Activated T-cell treated with anti-CD3 and anti-CD28 coated beads, Interleukin-2, amount 50 U/mL, for 24 hours (primary cell): Measurements from ENCODE around the gene AKIRIN2.
"Not testable (repeated sequence)": the region's sequence is repeated elsewhere in the genome, so short reads cannot be mapped to it uniquely, and the experiment has no call there.

Experiments
- DNase-seq: peaks from one replicate; pipeline ENCODE4 v3.0.0-alpha.2; 2020
- H3K27ac Mint-ChIP-seq: 2 replicates; pipeline ENCODE4 v1.8.0; 2020; ENCODE audit warnings: mild to moderate bottlenecking, mixed read lengths
- H3K27me3 Mint-ChIP-seq: 2 replicates; pipeline ENCODE4 v1.8.0; 2020; ENCODE audit warnings: mixed read lengths
- H3K36me3 Mint-ChIP-seq: 2 replicates; pipeline ENCODE4 v1.8.0; 2020; ENCODE audit warnings: low read depth, mixed read lengths
- H3K4me1 Mint-ChIP-seq: 2 replicates; pipeline ENCODE4 v1.8.0; 2020; ENCODE audit warnings: low read depth, mixed read lengths
- H3K4me3 Mint-ChIP-seq: 2 replicates; pipeline ENCODE4 v1.8.0; 2020; ENCODE audit warnings: mild to moderate bottlenecking, moderate library complexity, mixed read lengths
- H3K9me3 Mint-ChIP-seq: 2 replicates; pipeline ENCODE4 v1.8.0; 2020; ENCODE audit warnings: mixed read lengths

Gene AKIRIN2

DNA sequence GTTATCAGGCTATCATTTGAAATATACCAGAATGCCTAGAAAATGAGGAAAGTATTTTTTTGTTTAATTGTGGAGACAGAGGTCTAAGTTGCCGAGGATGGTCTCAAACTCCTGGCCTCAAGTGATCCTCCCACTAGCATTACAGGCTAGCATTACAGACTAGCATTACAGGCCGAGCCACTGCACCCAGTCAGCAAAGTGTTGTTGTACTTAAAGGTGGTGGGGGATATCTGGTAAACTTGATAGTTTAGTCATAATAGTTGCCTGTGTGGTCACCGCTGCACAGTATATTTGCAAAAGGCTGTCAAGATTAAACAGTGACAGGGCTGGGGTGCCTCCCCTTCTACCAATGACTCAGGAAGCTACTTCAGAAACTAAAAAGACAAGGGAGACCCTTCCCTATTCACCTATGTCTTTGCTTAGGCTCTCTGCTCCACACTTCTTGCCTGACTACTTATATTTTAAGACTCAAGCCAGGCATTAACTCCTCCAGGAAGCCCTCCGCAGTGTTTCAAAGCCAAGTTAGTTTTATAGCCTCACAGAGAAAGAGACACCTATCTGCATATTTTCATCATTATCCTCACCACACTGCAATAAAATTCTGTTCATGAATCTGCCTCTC is 3.1 kb upstream of the AKIRIN2 start:
- Mint-ChIP-seq H3K36me3 (peaks cover 14% of the 10 kb centered on the region), H3K27ac (peak overlapping the region; percentile 72)
- no peak for DNase-seq

GRCh38 chr6:87703039-87703438 is 1.0 kb upstream of the AKIRIN2 start:
- Mint-ChIP-seq H3K27ac (peak overlapping the region; percentile 94), H3K4me1 (peaks cover 46% of the 10 kb centered on the region), H3K36me3 (peaks cover 36% of the 10 kb centered on the region), H3K4me3 (peak overlapping the region; percentile 90)
- not testable (repeated sequence) for H3K27me3 Mint-ChIP-seq, H3K9me3 Mint-ChIP-seq, DNase-seq

More for the DNA sequence above, 3.1 kb upstream of the AKIRIN2 start:
- no peaks in the 10 kb centered on the region for H3K9me3 Mint-ChIP-seq
- H3K4me3 Mint-ChIP-seq, result no peak overlapping the region
- H3K4me1 Mint-ChIP-seq, result peaks cover 32% of the 10 kb centered on the region
- no peaks in the 10 kb centered on the region for H3K27me3 Mint-ChIP-seq

GRCh38 chr6:87702589-87702945 is 534 bp upstream of the AKIRIN2 start:
- peak overlapping the region; percentile 90 for H3K4me3 Mint-ChIP-seq
- peaks cover 51% of the 10 kb centered on the region for H3K4me1 Mint-ChIP-seq
- H3K36me3 Mint-ChIP-seq, result peaks cover 41% of the 10 kb centered on the region
- H3K27ac Mint-ChIP-seq, result peak overlapping the region; percentile 94
- H3K27me3 Mint-ChIP-seq, result no peaks in the 10 kb centered on the region
- no peak for DNase-seq
- no peaks in the 10 kb centered on the region for H3K9me3 Mint-ChIP-seq

- Mint-ChIP-seq H3K4me3 (peak overlapping the region; percentile 90), H3K9me3 (no peaks in the 10 kb centered on the region), H3K4me1 (peaks cover 50% of the 10 kb centered on the region), H3K36me3 (peaks cover 49% of the 10 kb centered on the region), H3K27ac (peak overlapping the region; percentile 94), H3K27me3 (no peaks in the 10 kb centered on the region)
- no peak for DNase-seq
Observed at GRCh38 chr6:87701344-87701675, 723 bp downstream of the AKIRIN2 start.

DNA sequence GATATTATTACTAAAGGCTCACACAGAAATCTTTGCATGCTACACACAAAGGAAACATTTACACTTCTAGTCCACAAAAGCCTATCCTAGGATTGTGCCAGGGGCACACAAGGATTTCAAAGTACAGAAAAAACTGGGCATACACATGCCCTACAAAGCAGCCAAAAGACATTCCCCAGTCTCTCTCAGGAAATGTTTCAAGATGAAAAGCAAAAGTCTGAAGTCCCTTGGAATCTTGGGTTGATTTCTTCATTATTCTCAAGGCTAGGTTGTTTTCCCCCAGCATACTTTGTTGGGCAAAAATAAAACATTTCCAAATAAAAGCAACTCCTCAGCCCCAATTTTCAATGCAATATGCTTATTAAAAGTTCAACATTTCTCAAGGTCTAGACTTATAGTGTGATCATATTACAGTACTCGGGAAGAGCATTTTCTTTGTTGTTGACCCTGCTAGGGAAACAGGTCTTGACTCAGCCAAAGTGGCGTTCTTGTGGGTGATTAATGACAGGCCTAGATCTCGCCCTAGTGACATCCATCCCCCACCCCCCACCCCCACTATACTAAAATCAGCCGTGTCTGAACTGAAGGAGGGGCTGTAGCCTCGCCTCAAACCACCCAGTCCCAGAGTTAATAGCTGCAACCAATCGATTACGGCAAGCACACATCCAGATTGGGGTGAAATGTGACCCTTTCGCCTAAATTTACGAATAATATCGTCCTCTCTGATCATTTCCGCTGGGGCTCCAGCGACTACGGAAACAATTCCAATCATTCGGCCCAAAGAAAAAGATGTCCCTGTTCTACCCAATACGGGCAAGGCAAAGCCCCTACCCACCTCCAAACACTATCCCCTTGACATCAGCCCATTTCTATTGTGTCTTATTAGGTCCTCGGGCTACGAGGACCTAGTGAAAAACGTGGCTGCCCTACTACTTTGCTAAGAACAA is 1.4 kb downstream of the AKIRIN2 start:
- Mint-ChIP-seq H3K4me3 (peak overlapping the region; percentile 90), H3K4me1 (peaks cover 54% of the 10 kb centered on the region), H3K27me3 (no peaks in the 10 kb centered on the region), H3K9me3 (no peaks in the 10 kb centered on the region), H3K27ac (peak overlapping the region; percentile 94), H3K36me3 (peaks cover 53% of the 10 kb centered on the region)
- peak; percentile 57 for DNase-seq

DNA sequence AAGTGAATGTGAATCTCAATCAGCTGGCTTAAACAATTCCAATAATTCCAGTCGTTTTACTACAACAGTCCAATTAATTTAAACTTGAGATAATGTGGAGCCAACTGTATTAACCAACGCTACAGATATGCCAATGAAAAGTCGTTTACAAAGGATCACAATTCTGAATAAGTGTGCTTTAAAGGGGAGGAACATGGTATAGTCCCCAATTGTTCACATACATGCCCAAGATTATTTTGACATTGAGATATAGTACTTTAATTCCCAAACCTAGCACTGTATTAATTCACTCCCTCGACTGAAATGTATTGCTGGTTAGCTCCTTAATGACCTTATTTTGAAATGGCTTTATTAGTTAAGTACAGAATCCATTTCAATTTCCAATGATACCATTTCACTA is 2.5 kb downstream of the AKIRIN2 start:
- Mint-ChIP-seq H3K4me3 (peak overlapping the region; percentile 90), H3K27ac (peak overlapping the region; percentile 94), H3K27me3 (no peaks in the 10 kb centered on the region), H3K9me3 (no peaks in the 10 kb centered on the region), H3K36me3 (peaks cover 53% of the 10 kb centered on the region), H3K4me1 (peaks cover 52% of the 10 kb centered on the region)
- DNase-seq, result no peak

DNA sequence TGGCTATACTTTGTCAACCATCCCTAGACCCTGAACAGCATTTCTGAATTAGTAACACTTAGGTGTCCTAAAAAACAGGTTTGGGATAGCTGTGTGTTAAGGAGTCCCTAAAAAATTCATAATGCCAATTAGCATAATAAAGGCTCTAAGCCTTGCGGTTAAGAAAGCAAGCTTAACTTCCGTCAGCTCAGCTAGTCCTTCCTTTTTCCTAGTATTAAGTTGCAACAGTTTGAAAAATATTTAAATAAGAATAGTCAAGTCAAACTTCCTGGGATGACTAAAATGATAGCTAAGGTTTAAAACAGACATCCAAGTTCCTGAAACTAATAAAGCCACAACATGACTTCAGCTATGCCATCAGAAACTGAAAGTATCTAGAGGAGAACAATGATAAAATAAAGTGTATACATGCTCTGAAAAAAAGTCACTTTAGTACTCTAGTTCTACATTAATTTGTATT is 3.5 kb downstream of the AKIRIN2 start:
- no peaks in the 10 kb centered on the region for H3K27me3 Mint-ChIP-seq
- no peaks in the 10 kb centered on the region for H3K9me3 Mint-ChIP-seq
- no peak for DNase-seq
- H3K27ac Mint-ChIP-seq, result peak overlapping the region; percentile 94
- H3K36me3 Mint-ChIP-seq, result peaks cover 56% of the 10 kb centered on the region
- peaks cover 62% of the 10 kb centered on the region for H3K4me1 Mint-ChIP-seq
- peak overlapping the region; percentile 90 for H3K4me3 Mint-ChIP-seq

DNA sequence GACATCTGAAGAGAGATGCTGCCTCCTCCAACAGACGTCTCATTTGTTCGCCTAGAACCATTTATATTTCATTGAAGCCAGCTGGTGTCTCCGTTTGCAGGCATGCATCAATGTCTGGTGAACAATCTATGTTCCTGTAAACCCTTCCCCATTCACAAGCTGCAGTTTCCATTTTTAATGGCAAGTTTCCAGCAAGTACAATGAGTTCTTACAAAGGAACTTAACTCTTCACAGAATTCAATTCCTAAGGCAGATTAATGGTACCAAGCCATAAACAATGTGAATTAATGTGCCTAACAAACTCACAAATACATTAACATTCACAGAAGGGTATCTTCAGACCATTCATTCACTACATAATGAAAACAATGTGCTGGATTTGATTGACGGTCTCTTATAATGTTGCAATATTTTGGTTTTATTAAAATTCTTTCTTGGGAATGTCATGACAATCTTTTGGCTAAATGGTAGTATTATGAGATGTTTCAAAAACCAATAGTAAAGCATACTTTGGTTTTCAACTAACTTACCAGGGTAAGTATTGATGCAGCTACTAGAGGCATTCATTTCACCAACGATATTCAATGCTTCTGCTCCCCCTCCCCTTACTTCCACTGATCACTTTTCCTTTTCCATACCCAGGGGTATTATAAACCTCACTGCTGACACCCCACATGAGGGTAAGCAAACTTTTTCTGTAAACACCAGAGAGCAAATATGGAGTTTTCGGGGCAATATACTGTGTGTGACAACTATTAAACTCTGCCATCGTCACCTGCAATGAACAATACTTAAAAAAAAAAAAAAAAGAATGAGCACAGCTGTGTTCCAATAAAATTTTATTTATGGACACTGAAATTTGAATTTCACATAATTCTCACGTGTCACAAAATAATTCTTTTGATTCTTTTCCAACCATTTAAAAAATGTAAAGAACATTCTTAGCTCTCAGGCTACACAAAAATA is 4.2 kb downstream of the AKIRIN2 start:
- Mint-ChIP-seq H3K27me3 (no peaks in the 10 kb centered on the region), H3K36me3 (peaks cover 63% of the 10 kb centered on the region), H3K4me1 (peaks cover 66% of the 10 kb centered on the region), H3K9me3 (no peaks in the 10 kb centered on the region), H3K4me3 (peak overlapping the region; percentile 90), H3K27ac (peak overlapping the region; percentile 94)
- DNase-seq, result no peak

GRCh38 chr6:87696817-87697216 is 5.2 kb downstream of the AKIRIN2 start:
- H3K27ac Mint-ChIP-seq, H3K4me3 Mint-ChIP-seq: not testable (repeated sequence)
- peaks cover 68% of the 10 kb centered on the region for H3K4me1 Mint-ChIP-seq

GRCh38 chr6:87692086-87692485 is 9.9 kb downstream of the AKIRIN2 start:
- Mint-ChIP-seq H3K27ac (peak overlapping the region; percentile 29), H3K9me3 (no peaks in the 10 kb centered on the region), H3K36me3 (peaks cover 62% of the 10 kb centered on the region), H3K4me1 (peaks cover 78% of the 10 kb centered on the region), H3K27me3 (no peaks in the 10 kb centered on the region), H3K4me3 (no peak overlapping the region)
- DNase-seq, result no peak

More at GRCh38 chr6:87696817-87697216, 5.2 kb downstream of the AKIRIN2 start:
- H3K36me3 Mint-ChIP-seq, result peaks cover 70% of the 10 kb centered on the region
- not testable (repeated sequence) for H3K9me3 Mint-ChIP-seq, DNase-seq, H3K27me3 Mint-ChIP-seq

DNA sequence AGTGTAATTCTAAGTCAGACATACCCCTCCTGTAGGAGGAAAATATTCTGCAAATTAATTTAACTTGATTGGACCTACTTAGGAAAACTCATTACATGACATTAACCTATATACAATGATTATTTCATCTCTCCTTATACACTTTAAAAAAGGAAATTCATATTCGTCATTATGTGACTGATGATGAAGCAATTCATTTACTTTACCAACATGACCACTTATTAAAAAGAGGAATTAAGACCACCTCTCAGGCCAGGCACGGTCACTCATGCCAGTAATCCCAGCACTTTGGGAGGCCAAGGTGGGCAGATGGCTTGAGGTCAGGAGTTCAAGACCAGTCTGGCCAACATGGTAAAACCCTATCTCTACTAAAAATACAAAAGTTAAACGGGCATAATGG is 11.6 kb downstream of the AKIRIN2 start:
- Mint-ChIP-seq H3K27me3 (no peaks in the 10 kb centered on the region), H3K4me1 (peaks cover 80% of the 10 kb centered on the region), H3K4me3 (no peak overlapping the region), H3K9me3 (no peaks in the 10 kb centered on the region), H3K27ac (peak overlapping the region; percentile 14), H3K36me3 (peaks cover 68% of the 10 kb centered on the region)
- no peak for DNase-seq

DNA sequence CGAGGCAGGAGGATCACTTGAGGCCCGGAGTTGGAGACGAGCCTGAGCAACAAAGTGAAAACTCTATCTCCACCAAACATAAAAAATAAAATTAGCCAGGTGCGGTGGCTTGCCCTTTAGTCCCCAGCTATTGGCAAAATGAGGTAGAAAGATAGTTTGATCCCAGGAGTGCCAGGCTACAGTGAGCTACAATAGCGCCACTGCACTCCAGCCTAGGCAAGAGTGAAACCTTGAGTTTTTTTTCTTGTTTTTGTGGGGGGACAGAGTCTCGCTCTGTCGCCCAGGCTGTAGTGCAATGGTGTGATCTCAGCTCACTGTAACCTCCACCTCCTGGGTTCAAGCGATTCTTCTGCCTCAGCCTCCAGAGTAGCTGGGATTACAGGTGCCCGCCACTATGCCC is 14.1 kb downstream of the AKIRIN2 start:
- peaks cover 68% of the 10 kb centered on the region for H3K36me3 Mint-ChIP-seq
- H3K27ac Mint-ChIP-seq, H3K4me3 Mint-ChIP-seq, DNase-seq, H3K9me3 Mint-ChIP-seq, H3K27me3 Mint-ChIP-seq: not testable (repeated sequence)
- H3K4me1 Mint-ChIP-seq, result peaks cover 82% of the 10 kb centered on the region

- H3K4me3 Mint-ChIP-seq, result no peak overlapping the region
- no peak for DNase-seq
- no peaks in the 10 kb centered on the region for H3K27me3 Mint-ChIP-seq
- H3K9me3 Mint-ChIP-seq, result no peaks in the 10 kb centered on the region
- peaks cover 65% of the 10 kb centered on the region for H3K36me3 Mint-ChIP-seq
- peak overlapping the region; percentile 20 for H3K27ac Mint-ChIP-seq
- H3K4me1 Mint-ChIP-seq, result peaks cover 83% of the 10 kb centered on the region
Observed at GRCh38 chr6:87687296-87687695, 14.7 kb downstream of the AKIRIN2 start.

GRCh38 chr6:87686636-87687205 is 15.3 kb downstream of the AKIRIN2 start:
- not testable (repeated sequence) for H3K4me3 Mint-ChIP-seq, DNase-seq
- peak overlapping the region; percentile 20 for H3K27ac Mint-ChIP-seq

More at GRCh38 chr6:87686636-87687205, 15.3 kb downstream of the AKIRIN2 start:
- H3K27me3 Mint-ChIP-seq, H3K9me3 Mint-ChIP-seq: not testable (repeated sequence)
- Mint-ChIP-seq H3K4me1 (peaks cover 83% of the 10 kb centered on the region), H3K36me3 (peaks cover 65% of the 10 kb centered on the region)
